ENCODE results near the gene CLDN20. TPM values are rescaled to one million over a fixed set of nuclear protein-coding genes. Genes with fewer than 3 reads are reported as not detected.
"Not testable (repeated sequence)": the region's sequence is repeated elsewhere in the genome, so short reads cannot be mapped to it uniquely, and the experiment has no call there.

The CLDN20 gene, protein sequence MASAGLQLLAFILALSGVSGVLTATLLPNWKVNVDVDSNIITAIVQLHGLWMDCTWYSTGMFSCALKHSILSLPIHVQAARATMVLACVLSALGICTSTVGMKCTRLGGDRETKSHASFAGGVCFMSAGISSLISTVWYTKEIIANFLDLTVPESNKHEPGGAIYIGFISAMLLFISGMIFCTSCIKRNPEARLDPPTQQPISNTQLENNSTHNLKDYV
- not detected for total RNA-seq

DNA sequence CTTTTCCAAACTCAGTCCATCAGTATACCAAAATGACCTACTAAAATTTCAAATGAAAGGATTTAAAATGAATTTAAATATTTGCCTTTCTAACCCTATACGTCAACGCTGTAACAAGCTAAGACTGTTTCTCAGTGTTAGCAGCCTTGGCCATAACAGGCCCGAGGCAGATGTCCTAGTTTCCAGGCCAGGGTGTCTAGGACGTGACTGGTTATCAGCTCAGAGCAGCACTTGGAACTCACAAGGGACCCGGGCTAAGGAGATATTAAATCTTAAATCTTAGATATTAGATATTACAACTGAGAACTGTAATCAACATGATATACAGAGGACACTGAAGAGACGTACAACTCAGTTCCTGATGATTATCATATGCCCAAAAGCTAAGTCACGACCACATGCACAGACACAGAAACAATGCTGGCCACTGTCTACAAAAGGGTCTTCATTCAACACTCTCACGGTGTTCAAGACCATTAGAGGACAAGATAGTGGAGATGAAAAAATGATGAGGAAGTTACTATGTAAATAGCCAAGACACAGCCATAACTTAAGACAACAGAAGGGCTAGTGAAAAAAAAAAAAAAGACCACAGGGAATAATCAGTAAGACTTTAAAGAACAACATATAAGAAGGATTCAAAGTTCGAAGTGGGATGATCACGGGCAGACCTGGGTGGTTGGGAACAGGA is at the start of gene CLDN20:
Gene CLDN20 (plus strand): TSS at position 641 of the 691 bp plus-strand sequence. CDS start 11,707 bp downstream, outside the sequence.
- TF ChIP-seq, protein P1, sequence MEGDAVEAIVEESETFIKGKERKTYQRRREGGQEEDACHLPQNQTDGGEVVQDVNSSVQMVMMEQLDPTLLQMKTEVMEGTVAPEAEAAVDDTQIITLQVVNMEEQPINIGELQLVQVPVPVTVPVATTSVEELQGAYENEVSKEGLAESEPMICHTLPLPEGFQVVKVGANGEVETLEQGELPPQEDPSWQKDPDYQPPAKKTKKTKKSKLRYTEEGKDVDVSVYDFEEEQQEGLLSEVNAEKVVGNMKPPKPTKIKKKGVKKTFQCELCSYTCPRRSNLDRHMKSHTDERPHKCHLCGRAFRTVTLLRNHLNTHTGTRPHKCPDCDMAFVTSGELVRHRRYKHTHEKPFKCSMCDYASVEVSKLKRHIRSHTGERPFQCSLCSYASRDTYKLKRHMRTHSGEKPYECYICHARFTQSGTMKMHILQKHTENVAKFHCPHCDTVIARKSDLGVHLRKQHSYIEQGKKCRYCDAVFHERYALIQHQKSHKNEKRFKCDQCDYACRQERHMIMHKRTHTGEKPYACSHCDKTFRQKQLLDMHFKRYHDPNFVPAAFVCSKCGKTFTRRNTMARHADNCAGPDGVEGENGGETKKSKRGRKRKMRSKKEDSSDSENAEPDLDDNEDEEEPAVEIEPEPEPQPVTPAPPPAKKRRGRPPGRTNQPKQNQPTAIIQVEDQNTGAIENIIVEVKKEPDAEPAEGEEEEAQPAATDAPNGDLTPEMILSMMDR (IDR thresholded peaks at IDR 0.05), result no peak
- no peak for TF ChIP-seq POLR2A (IDR thresholded peaks at IDR 0.05)
- Histone ChIP-seq H3K27ac (no peak within 1 kb of the TSS), H3K36me3 (replicated peaks in 1 of 2; ENCODE audit: insufficient read depth in 1 of 2, low read depth in 2 of 2) (peaks cover 0 to 3% of the 10 kb centered on the region in 2 donors), H3K4me3 (no peak within 1 kb of the TSS), H3K9me3 (no peaks in the 10 kb centered on the region), H3K27me3 (no peaks in the 10 kb centered on the region), H3K4me1 (no peaks in the 10 kb centered on the region)
- ATAC-seq, result no peak
- 73 to 81% methylated on average over 10 of the region's 10 CpGs for WGBS, 2 donors
- intact Hi-C loops (cut with DNase I), result no loop called here
- no peak for DNase-seq

DNA sequence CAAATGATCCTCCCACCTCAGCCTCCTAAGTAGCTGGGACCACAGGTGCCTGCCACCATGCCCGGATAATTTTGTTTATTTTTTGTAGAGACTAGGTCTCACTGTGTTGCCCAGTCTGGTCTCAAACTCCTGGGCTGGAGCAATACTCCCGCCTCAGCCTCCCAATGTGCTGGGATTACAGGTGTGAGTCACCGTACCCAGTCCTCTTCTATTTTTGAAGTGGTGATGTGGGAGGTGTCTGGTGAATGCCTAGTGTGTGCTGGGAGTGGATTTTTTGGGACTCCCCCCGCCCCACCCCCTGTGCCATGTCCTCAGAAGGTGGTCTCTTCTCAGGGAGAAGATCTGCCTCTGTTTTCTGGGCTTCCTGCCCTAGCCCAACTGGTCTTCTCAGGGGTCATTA is 47.9 kb upstream of the CLDN20 start:
- Histone ChIP-seq H3K27ac (no peak overlapping the region), H3K36me3 (replicated peaks in 1 of 2; ENCODE audit: insufficient read depth in 1 of 2, low read depth in 2 of 2) (no peaks in the 10 kb centered on the region), H3K4me3 (no peak overlapping the region), H3K9me3 (no peaks in the 10 kb centered on the region), H3K4me1 (no peaks in the 10 kb centered on the region), H3K27me3 (no peaks in the 10 kb centered on the region)
- intact Hi-C loops (cut with DNase I), result no loop called here
- TF ChIP-seq POLR2A (IDR thresholded peaks at IDR 0.05), result no peak
- TF ChIP-seq, protein P1 (IDR thresholded peaks at IDR 0.05), result no peak
- ATAC-seq (no peak), DNase-seq (no peak)
- 65 to 68% methylated on average over 4 of the region's 4 CpGs for WGBS, 2 donors

DNA sequence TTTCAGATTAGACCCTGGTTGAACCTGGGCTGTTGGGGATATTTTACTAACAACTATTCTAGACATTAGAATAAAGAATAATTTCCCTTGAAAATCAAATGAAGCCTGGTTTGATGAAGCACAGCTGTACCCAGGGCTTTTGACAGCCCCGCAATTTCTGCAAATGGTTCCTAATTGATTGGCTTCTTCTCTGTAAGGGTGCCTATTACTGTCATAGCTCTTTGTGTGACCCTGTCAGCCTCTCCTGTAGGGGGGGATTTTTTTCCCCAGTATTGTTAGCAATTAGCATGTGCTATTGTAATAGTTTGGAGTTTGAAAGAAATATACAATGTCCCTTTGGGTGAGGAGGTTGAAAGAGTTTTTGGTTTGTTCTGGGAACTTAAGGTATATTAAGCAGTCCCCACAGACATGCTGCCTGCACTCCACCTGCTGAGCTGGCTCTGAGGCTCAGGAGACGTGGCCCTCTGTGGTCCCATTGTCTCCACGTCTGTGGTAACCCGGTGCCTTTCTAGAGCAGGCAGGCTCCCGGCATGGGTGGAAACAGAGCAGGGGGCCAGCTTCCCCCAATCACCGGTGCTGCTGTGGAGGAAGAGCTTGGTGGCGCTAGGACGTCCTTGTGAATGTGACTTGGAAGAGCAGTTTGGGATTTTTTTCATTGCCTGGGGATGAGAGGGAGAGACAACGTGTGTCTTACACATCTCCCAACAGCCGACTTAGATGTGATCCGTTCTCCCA is 47.3 kb upstream of the CLDN20 start:
- Histone ChIP-seq H3K4me3 (no peak overlapping the region), H3K36me3 (replicated peaks in 1 of 2; ENCODE audit: insufficient read depth in 1 of 2, low read depth in 2 of 2) (no peaks in the 10 kb centered on the region), H3K9me3 (no peaks in the 10 kb centered on the region), H3K4me1 (no peaks in the 10 kb centered on the region), H3K27me3 (no peaks in the 10 kb centered on the region), H3K27ac (no peak overlapping the region)
- ATAC-seq (no peak), DNase-seq (no peak)
- WGBS, 2 donors, result 38 to 46% methylated on average over 11 of the region's 11 CpGs
- TF ChIP-seq POLR2A (IDR thresholded peaks at IDR 0.05), result no peak
- TF ChIP-seq, protein P1 (IDR thresholded peaks at IDR 0.05), result no peak
- intact Hi-C loops (cut with DNase I), result no loop called here

DNA sequence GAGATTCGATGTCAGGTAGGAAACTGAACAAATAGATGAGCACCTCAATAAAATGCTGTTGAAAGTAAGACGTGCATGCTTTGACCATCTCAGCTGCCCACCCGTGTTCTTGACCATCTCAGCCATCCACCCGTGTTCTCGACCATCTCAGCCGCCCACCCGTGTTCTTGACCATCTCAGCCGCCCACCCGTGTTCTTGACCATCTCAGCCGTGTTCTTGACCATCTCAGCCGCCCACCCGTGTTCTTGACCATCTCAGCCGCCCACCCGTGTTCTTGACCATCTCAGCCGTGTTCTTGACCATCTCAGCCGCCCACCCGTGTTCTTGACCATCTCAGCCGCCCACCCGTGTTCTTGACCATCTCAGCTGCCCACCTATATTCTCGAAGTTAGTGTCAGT is 45.1 kb upstream of the CLDN20 start:
- ATAC-seq; DNase-seq; intact Hi-C loops (cut with DNase I); H3K4me1 ChIP-seq; H3K36me3 ChIP-seq (replicated peaks in 1 of 2; ENCODE audit: insufficient read depth in 1 of 2, low read depth in 2 of 2); H3K9me3 ChIP-seq; H3K27ac ChIP-seq; H3K27me3 ChIP-seq; H3K4me3 ChIP-seq: not testable (repeated sequence)
- WGBS, 2 donors, result 85 to 86% methylated on average over 20 of the region's 20 CpGs

DNA sequence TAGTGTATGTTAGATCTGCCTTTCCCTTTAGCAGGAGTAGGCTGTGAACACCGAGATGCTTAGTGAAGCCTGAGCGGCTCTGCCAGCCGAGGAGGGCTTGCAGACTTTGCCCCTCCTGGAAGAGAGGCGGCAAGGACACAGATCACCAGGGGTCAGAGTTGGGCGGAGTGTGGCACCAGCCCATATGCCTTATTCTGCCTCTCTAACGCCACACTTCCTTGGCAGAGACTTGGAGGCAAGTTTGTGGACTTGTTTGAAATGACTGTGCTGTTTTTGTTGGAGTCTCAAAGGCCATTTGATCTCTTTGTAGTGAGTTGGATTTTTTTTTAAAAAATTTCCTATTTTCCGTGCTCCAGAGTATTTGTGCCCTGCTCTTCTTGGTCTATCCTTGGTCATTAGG is 44.5 kb upstream of the CLDN20 start:
- Histone ChIP-seq H3K4me1 (no peaks in the 10 kb centered on the region), H3K27ac (no peak overlapping the region), H3K4me3 (no peak overlapping the region), H3K36me3 (replicated peaks in 1 of 2; ENCODE audit: insufficient read depth in 1 of 2, low read depth in 2 of 2) (no peaks in the 10 kb centered on the region), H3K9me3 (no peaks in the 10 kb centered on the region), H3K27me3 (no peaks in the 10 kb centered on the region)
- DNase-seq (no peak), ATAC-seq (no peak)
- 84 to 86% methylated on average over 7 of the region's 7 CpGs for whole genome bisulfite sequencing, 2 donors
- no peak for TF ChIP-seq POLR2A (IDR thresholded peaks at IDR 0.05)
- TF ChIP-seq, protein P1 (IDR thresholded peaks at IDR 0.05), result no peak
- intact Hi-C loops (cut with DNase I), result no loop called here
